PC-9 (cell line): ENCODE results near the gene ACP4. TPM values are rescaled to one million over a fixed set of nuclear protein-coding genes. Genes with fewer than 3 reads are reported as not detected.
A peak's percentile ranks its signal among the peaks of the same experiment; 100 is the strongest.
"Not testable (repeated sequence)": the region's sequence is repeated elsewhere in the genome, so short reads cannot be mapped to it uniquely, and the experiment has no call there.

ENCODE experiments used
- BruUV-seq: library from RNA; stranded (reverse); fragments of 400-500 nt; replicated peaks from 2 replicates; lab custom pipeline; 2021; lab: Mats Ljungman, UMichigan
- CTCF ChIA-PET: fragments of 300-600 bp; sonication (Branson Sonifier 250); formaldehyde crosslinking; loops from one replicate; lab custom pipeline; 2022; ENCODE audit warnings: antibody characterized with exemption; lab: Charles Lee
- POLR2A ChIA-PET: fragments of 300-600 bp; sonication (Branson Sonifier 250); formaldehyde crosslinking; loops from one replicate; lab custom pipeline; 2022; ENCODE audit warnings: antibody characterized with exemption; ENCODE audit not compliant: unreplicated experiment; lab: Charles Lee
- DNase-seq, 2 experiments: peaks; one replicate each; pipeline versions ENCODE4 v3.0.0 to v3.0.0-alpha.2; 2015 to 2022; ENCODE audit warnings: mixed read lengths in 1 of 2
- H2AFZ ChIP-seq: fragments of 200-600 bp; sonication (generic); 2 replicates; pipeline ENCODE4 v1.8.1; 2017; ENCODE audit warnings: antibody characterized with exemption
- H3F3A ChIP-seq: fragments of 200-600 bp; sonication (generic); 2 replicates; pipeline ENCODE4 v1.8.1; 2017; ENCODE audit warnings: antibody characterized with exemption, mild to moderate bottlenecking, low read depth; ENCODE audit not compliant: insufficient read depth
- H3K27ac ChIP-seq: fragments of 200-600 bp; sonication (generic); 2 replicates; pipeline ENCODE4 v1.6.1; 2016; ENCODE audit warnings: mixed run types
- H3K27me3 ChIP-seq: fragments of 200-600 bp; sonication (generic); 2 replicates; pipeline ENCODE4 v1.6.1; 2016; ENCODE audit warnings: low read depth, mixed run types; ENCODE audit not compliant: insufficient read depth
- H3K36me3 ChIP-seq: fragments of 200-600 bp; sonication (generic); 2 replicates; pipeline ENCODE4 v1.6.1; 2016; ENCODE audit warnings: low read depth, mixed run types
- H3K4me1 ChIP-seq: fragments of 200-600 bp; sonication (generic); replicated peaks from 2 replicates; pipeline ENCODE4 v1.6.1; 2016; ENCODE audit warnings: mixed run types; ENCODE audit not compliant: insufficient read depth
- H3K4me2 ChIP-seq: fragments of 200-600 bp; sonication (generic); 2 replicates; pipeline ENCODE4 v1.6.1; 2017; ENCODE audit warnings: mixed run types
- H3K4me3 ChIP-seq: fragments of 200-600 bp; sonication (generic); 2 replicates; pipeline ENCODE4 v1.6.1; 2016; ENCODE audit warnings: mixed run types
- H3K79me2 ChIP-seq: fragments of 200-600 bp; sonication (generic); 2 replicates; pipeline ENCODE4 v1.6.1; 2017; ENCODE audit warnings: low read depth, mixed run types
- H3K9me2 ChIP-seq: fragments of 200-600 bp; sonication (generic); 2 replicates; pipeline ENCODE4 v1.8.1; 2017; ENCODE audit warnings: mild to moderate bottlenecking; ENCODE audit not compliant: insufficient read depth
- H3K9me3 ChIP-seq: fragments of 200-600 bp; sonication (generic); 2 replicates; pipeline ENCODE4 v1.8.1; 2016; ENCODE audit warnings: low read depth; ENCODE audit not compliant: insufficient read depth
- H4K20me1 ChIP-seq: fragments of 200-600 bp; sonication (generic); 2 replicates; pipeline ENCODE4 v1.8.1; 2017; ENCODE audit not compliant: insufficient read depth
- EZH2 ChIP-seq: fragments of 200-600 bp; sonication (generic); IDR thresholded peaks from 2 replicates; pipeline ENCODE4 v1.8.0; 2017; ENCODE audit warnings: antibody characterized with exemption, low read depth
- intact Hi-C: fragments of 100-400 bp; cut with micrococcal nuclease; formaldehyde crosslinking; loops from one replicate; pipeline ENCODE4 v1.10.0; 2022; ENCODE audit not compliant: unreplicated experiment
- total RNA-seq: library from RNA; stranded (reverse); gene quantifications from 2 replicates; pipeline ENCODE4 v1.2.3, GENCODE V29; 2021
- TF ChIP-seq, protein P1 (sequence below): fragments of 200-600 bp; sonication (generic); conservative IDR thresholded peaks from 2 replicates; pipeline ENCODE4 v1.6.1; 2017; ENCODE audit warnings: mixed run types, antibody characterized with exemption, mild to moderate bottlenecking, moderate library complexity

ACP4 gene
- total RNA-seq, 1 experiment from 2014 or later = not detected

DNA sequence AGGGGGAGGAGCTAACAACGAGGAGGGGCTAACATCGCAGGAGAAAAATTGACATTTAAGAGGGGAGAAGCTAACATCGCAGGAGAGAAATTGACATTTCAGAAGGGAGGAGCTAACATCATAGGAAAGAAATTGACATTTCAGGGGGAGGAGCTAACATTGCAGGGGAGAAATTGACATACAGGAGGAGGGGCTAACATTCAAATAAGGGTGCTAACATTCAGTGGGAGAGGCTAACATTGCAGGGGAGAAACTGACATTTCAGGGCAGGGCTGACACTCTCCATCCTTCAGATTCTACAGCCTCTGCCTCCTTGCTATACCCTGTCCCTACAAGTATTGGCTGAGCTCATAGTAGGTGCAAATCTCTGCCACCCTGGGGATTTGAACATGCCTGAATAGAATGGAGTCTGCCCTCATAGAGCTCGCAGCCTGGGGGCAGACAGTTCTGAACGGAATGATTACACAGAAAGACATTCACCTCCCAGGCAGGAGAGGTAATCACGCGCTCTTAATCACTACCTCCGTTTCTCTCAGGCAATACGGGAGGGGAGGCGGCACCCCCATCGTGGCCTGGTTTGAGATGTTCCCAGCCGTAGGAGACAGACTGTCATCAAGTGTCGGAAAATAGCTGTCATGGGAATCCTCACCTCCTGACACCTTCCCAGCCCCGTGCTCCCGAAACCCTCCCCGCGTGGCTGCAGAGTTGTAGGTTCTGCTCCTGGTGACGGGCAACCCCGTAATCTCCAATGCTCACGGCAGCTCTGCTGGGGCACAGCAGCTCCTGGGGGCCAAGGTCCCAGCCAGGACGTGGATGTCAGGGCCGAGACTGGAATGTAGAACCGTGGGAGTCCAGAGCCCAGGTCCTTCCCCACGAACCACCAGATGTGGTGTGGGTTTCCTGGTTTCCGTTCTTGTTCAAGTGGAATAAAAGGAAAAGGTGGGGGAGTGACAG lies 10.4 kb upstream of the ACP4 start:
- Histone ChIP-seq H3K4me2 (no peak overlapping the region), H3K4me1 (no peaks in the 10 kb centered on the region), H3K4me3 (no peak overlapping the region), H4K20me1 (no peaks in the 10 kb centered on the region), H3K9me3 (no peaks in the 10 kb centered on the region), H2AFZ (no peak overlapping the region), H3K9me2 (no peaks in the 10 kb centered on the region), H3K36me3 (no peaks in the 10 kb centered on the region), H3K79me2 (no peaks in the 10 kb centered on the region), H3F3A (no peaks in the 10 kb centered on the region; the same call in 1 of the 2 replicates), H3K27ac (no peak overlapping the region), H3K27me3 (peaks cover 72% of the 10 kb centered on the region)
- intact Hi-C loops = loop anchor here (5.0 kb wide), 2 partner anchors 242 to 318 kb away; no protein-coding TSS in a partner anchor
- ChIA-PET POLR2A (no interaction called here), CTCF (interaction anchor here (0.6 to 1.6 kb wide), 3 partner anchors 74 to 815 kb away, joined by 3 to 4 read pairs (median 3); no protein-coding TSS in a partner anchor)
- no peak for TF ChIP-seq EZH2
- TF ChIP-seq, protein P1, sequence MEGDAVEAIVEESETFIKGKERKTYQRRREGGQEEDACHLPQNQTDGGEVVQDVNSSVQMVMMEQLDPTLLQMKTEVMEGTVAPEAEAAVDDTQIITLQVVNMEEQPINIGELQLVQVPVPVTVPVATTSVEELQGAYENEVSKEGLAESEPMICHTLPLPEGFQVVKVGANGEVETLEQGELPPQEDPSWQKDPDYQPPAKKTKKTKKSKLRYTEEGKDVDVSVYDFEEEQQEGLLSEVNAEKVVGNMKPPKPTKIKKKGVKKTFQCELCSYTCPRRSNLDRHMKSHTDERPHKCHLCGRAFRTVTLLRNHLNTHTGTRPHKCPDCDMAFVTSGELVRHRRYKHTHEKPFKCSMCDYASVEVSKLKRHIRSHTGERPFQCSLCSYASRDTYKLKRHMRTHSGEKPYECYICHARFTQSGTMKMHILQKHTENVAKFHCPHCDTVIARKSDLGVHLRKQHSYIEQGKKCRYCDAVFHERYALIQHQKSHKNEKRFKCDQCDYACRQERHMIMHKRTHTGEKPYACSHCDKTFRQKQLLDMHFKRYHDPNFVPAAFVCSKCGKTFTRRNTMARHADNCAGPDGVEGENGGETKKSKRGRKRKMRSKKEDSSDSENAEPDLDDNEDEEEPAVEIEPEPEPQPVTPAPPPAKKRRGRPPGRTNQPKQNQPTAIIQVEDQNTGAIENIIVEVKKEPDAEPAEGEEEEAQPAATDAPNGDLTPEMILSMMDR = no peak
- no TSS peak for BruUV-seq
- DNase-seq = no peak

DNA sequence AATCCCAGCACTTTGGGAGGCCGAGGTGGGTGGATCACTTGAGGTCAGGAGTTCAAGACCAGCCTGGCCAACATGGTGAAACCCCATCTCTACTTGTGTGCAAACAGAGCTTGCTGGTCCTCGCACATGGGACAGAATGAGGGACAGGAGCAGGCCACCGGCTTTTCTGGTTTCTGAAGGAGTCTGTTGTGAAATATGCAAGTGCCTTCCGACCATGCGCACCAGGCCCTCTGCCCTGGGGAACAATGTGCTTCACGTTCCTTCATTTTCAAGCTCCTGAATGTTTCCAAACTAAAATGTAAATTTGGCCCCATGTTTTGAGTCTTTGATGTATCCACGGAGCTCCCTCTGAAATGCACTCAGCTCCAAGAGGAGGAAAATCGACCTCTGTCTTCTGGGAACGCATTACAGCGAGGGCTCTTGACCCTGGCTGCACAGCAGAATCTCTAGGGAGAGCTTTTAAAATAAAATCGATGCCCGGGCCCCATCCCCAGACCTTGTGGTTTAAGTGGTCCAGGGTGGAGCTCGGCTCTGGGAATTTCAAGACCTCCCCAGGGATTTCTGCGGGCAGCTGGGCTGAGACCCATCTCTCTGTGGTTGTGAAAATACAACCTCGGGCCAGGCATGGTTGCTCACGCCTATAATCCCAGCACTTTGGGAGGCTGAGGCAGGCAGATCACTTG lies 9.3 kb upstream of the ACP4 start:
- H3K9me2 ChIP-seq = no peaks in the 10 kb centered on the region
- no peaks in the 10 kb centered on the region for H4K20me1 ChIP-seq
- no peak overlapping the region for H3K27ac ChIP-seq
- no TSS peak for BruUV-seq
- no peaks in the 10 kb centered on the region for H3K79me2 ChIP-seq
- no peaks in the 10 kb centered on the region for H3K4me1 ChIP-seq
- intact Hi-C loops = loop anchor here (5.0 kb wide), 2 partner anchors 244 to 316 kb away; no protein-coding TSS in a partner anchor
- POLR2A ChIA-PET = interaction anchor here (0.6 kb wide), 1 partner anchor 270 kb away, joined by 4 read pairs; the partner anchor contains the start of gene JOSD2
- no peak overlapping the region for H2AFZ ChIP-seq
- H3K27me3 ChIP-seq = peaks cover 70% of the 10 kb centered on the region
- H3K4me3 ChIP-seq = no peak overlapping the region
- TF ChIP-seq, protein P1 = no peak
- no peak for TF ChIP-seq EZH2
- no peak overlapping the region for H3K4me2 ChIP-seq
- DNase-seq = no peak
- H3K9me3 ChIP-seq = no peaks in the 10 kb centered on the region
- no peaks in the 10 kb centered on the region for H3K36me3 ChIP-seq
- CTCF ChIA-PET = interaction anchor here (0.7 to 1.6 kb wide), 3 partner anchors 19 to 243 kb away, joined by 3 to 6 read pairs (median 3); no protein-coding TSS in a partner anchor
- H3F3A ChIP-seq = no peaks in the 10 kb centered on the region; the same call in 1 of the 2 replicates

DNA sequence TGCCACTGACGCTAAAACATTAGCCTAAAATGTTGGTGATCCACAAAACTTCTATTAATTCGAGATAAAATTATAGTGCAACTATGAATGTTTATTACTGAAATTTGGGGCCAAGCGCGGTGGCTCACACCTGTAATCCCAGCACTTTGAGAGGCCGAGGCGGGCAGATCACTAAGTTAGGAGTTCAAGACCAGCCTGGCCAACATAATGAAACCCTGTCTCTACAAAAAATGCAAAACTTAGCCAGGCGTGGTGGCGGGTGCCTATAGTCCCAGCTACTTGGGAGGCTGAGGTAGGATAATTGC lies 6.4 kb upstream of the ACP4 start:
- H3K4me3 ChIP-seq, H3K9me3 ChIP-seq, H3K36me3 ChIP-seq, H4K20me1 ChIP-seq, H3K9me2 ChIP-seq, POLR2A ChIA-PET, H3F3A ChIP-seq, H3K79me2 ChIP-seq, DNase-seq, H3K4me1 ChIP-seq, BruUV-seq, H2AFZ ChIP-seq, H3K27ac ChIP-seq, H3K4me2 ChIP-seq: not testable (repeated sequence)
- intact Hi-C loops = loop anchor here (1.0 to 5.0 kb wide), 5 partner anchors 78 to 427 kb away; no protein-coding TSS in a partner anchor
- TF ChIP-seq, protein P1 = peak; percentile 33; the same call in 1 of the 2 replicates
- CTCF ChIA-PET = interaction anchor here (0.5 to 0.7 kb wide), 3 partner anchors 149 to 323 kb away, joined by 3 to 21 read pairs (median 18); no protein-coding TSS in a partner anchor
- H3K27me3 ChIP-seq = peaks cover 52% of the 10 kb centered on the region
